Measurements from ENCODE around the gene CHMP1A. TPM values are rescaled to one million over a fixed set of nuclear protein-coding genes. Genes with fewer than 3 reads are reported as not detected.

CHMP1A gene
- total and polyA plus RNA-seq, 2 experiments from 2014 or later, result 42.3 to 81.9 TPM

DNA sequence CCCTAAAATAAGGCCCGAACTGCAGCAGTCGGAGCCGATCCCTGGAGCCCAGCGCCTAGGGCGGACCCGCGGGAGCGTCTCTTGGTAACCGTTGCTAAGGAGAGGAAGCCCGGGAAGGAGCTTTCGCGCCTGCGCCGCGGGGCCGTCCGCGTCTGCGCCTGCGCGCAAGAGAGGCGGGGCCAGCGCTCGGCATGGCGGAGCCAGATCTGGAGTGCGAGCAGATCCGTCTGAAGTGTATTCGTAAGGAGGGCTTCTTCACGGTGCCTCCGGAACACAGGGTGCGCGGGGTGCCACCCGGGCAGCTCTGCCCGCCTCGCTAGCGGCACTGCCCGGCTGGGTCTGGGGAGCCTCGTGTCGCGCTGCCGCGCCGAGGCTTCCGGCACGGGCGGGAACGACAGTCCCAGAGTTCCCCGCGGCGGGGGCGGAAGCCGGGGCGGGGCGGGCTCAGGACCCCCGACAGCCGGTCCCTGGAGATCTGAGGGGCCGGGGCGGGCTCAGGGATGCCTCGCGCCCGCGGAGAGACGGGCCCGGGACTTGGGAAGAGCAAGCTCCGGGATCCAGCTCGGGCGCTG is 29.1 kb upstream of the CHMP1A start, which contains the start of gene CDK10 (continued):
- TF ChIP-seq, protein P1, sequence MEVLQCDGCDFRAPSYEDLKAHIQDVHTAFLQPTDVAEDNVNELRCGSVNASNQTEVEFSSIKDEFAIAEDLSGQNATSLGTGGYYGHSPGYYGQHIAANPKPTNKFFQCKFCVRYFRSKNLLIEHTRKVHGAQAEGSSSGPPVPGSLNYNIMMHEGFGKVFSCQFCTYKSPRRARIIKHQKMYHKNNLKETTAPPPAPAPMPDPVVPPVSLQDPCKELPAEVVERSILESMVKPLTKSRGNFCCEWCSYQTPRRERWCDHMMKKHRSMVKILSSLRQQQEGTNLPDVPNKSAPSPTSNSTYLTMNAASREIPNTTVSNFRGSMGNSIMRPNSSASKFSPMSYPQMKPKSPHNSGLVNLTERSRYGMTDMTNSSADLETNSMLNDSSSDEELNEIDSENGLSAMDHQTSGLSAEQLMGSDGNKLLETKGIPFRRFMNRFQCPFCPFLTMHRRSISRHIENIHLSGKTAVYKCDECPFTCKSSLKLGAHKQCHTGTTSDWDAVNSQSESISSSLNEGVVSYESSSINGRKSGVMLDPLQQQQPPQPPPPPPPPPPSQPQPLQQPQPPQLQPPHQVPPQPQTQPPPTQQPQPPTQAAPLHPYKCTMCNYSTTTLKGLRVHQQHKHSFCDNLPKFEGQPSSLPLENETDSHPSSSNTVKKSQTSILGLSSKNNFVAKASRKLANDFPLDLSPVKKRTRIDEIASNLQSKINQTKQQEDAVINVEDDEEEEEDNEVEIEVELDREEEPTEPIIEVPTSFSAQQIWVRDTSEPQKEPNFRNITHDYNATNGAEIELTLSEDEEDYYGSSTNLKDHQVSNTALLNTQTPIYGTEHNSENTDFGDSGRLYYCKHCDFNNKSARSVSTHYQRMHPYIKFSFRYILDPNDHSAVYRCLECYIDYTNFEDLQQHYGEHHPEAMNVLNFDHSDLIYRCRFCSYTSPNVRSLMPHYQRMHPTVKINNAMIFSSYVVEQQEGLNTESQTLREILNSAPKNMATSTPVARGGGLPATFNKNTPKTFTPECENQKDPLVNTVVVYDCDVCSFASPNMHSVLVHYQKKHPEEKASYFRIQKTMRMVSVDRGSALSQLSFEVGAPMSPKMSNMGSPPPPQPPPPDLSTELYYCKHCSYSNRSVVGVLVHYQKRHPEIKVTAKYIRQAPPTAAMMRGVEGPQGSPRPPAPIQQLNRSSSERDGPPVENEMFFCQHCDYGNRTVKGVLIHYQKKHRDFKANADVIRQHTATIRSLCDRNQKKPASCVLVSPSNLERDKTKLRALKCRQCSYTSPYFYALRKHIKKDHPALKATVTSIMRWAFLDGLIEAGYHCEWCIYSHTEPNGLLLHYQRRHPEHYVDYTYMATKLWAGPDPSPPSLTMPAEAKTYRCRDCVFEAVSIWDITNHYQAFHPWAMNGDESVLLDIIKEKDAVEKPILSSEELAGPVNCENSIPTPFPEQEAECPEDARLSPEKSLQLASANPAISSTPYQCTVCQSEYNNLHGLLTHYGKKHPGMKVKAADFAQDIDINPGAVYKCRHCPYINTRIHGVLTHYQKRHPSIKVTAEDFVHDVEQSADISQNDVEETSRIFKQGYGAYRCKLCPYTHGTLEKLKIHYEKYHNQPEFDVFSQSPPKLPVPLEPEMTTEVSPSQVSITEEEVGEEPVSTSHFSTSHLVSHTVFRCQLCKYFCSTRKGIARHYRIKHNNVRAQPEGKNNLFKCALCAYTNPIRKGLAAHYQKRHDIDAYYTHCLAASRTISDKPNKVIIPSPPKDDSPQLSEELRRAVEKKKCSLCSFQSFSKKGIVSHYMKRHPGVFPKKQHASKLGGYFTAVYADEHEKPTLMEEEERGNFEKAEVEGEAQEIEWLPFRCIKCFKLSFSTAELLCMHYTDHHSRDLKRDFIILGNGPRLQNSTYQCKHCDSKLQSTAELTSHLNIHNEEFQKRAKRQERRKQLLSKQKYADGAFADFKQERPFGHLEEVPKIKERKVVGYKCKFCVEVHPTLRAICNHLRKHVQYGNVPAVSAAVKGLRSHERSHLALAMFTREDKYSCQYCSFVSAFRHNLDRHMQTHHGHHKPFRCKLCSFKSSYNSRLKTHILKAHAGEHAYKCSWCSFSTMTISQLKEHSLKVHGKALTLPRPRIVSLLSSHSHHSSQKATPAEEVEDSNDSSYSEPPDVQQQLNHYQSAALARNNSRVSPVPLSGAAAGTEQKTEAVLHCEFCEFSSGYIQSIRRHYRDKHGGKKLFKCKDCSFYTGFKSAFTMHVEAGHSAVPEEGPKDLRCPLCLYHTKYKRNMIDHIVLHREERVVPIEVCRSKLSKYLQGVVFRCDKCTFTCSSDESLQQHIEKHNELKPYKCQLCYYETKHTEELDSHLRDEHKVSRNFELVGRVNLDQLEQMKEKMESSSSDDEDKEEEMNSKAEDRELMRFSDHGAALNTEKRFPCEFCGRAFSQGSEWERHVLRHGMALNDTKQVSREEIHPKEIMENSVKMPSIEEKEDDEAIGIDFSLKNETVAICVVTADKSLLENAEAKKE (CRISPR knock-in tag; IDR thresholded peaks at IDR 0.05), result no peak
- TF ChIP-seq, protein P2, sequence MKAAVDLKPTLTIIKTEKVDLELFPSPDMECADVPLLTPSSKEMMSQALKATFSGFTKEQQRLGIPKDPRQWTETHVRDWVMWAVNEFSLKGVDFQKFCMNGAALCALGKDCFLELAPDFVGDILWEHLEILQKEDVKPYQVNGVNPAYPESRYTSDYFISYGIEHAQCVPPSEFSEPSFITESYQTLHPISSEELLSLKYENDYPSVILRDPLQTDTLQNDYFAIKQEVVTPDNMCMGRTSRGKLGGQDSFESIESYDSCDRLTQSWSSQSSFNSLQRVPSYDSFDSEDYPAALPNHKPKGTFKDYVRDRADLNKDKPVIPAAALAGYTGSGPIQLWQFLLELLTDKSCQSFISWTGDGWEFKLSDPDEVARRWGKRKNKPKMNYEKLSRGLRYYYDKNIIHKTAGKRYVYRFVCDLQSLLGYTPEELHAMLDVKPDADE (IDR thresholded peaks at IDR 0.05), result peak; percentile 43; the same call in 1 of the 2 replicates
- TF ChIP-seq, protein P3, sequence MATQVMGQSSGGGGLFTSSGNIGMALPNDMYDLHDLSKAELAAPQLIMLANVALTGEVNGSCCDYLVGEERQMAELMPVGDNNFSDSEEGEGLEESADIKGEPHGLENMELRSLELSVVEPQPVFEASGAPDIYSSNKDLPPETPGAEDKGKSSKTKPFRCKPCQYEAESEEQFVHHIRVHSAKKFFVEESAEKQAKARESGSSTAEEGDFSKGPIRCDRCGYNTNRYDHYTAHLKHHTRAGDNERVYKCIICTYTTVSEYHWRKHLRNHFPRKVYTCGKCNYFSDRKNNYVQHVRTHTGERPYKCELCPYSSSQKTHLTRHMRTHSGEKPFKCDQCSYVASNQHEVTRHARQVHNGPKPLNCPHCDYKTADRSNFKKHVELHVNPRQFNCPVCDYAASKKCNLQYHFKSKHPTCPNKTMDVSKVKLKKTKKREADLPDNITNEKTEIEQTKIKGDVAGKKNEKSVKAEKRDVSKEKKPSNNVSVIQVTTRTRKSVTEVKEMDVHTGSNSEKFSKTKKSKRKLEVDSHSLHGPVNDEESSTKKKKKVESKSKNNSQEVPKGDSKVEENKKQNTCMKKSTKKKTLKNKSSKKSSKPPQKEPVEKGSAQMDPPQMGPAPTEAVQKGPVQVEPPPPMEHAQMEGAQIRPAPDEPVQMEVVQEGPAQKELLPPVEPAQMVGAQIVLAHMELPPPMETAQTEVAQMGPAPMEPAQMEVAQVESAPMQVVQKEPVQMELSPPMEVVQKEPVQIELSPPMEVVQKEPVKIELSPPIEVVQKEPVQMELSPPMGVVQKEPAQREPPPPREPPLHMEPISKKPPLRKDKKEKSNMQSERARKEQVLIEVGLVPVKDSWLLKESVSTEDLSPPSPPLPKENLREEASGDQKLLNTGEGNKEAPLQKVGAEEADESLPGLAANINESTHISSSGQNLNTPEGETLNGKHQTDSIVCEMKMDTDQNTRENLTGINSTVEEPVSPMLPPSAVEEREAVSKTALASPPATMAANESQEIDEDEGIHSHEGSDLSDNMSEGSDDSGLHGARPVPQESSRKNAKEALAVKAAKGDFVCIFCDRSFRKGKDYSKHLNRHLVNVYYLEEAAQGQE (IDR thresholded peaks at IDR 0.05; ENCODE audit: unreplicated experiment), result peak; percentile 12
- TF ChIP-seq NANOG (IDR thresholded peaks at IDR 0.05; ENCODE audit: borderline replicate concordance) (no peak), ZNF331 (CRISPR knock-in tag; IDR thresholded peaks at IDR 0.05; ENCODE audit: low read depth) (no peak), CREB1 (CRISPR knock-in tag; IDR thresholded peaks at IDR 0.05; ENCODE audit: low read depth) (no peak), STAT1 (IDR thresholded peaks at IDR 0.05; ENCODE audit: unreplicated experiment) (no peak), EZH2 (IDR thresholded peaks at IDR 0.05; ENCODE audit: low read depth, unreplicated experiment) (no peak)

Measured in GM23338 (cell line).